Activated CD4-positive, alpha-beta T cell treated with anti-CD3 and anti-CD28 coated beads for 36 hours (primary cell): ENCODE results near the gene DOCK10. TPM values are rescaled to one million over a fixed set of nuclear protein-coding genes. Genes with fewer than 3 reads are reported as not detected.
A peak's percentile ranks its signal among the peaks of the same experiment; 100 is the strongest.

Experiments used
- ATAC-seq: fragments of 200-7000 bp; cut with Tn5 transposase; one replicate; pipeline ENCODE4 v1.10.0; 2021; ENCODE audit warnings: mild to moderate bottlenecking, moderate library complexity
- CTCF ChIA-PET: fragments of 350-600 bp; sonication (Branson Sonifier 250); formaldehyde crosslinking; loops from one replicate; lab custom pipeline; 2021; ENCODE audit warnings: antibody characterized with exemption; lab: Charles Lee
- POLR2A ChIA-PET: fragments of 350-600 bp; sonication (Branson Sonifier 250); formaldehyde crosslinking; loops from one replicate; lab custom pipeline; 2021; ENCODE audit warnings: antibody characterized with exemption, inconsistent platforms; lab: Charles Lee
- DNase-seq: peaks from one replicate; pipeline ENCODE4 v3.0.0-alpha.2; 2020
- H3K27ac Mint-ChIP-seq: one replicate; pipeline ENCODE4 v1.8.0; 2021; ENCODE audit warnings: mixed read lengths
- H3K27me3 Mint-ChIP-seq: one replicate; pipeline ENCODE4 v1.8.0; 2021; ENCODE audit warnings: mixed read lengths
- H3K36me3 Mint-ChIP-seq: one replicate; pipeline ENCODE4 v1.8.0; 2021; ENCODE audit warnings: low read depth, mixed read lengths
- H3K4me1 Mint-ChIP-seq: one replicate; pipeline ENCODE4 v1.8.0; 2021; ENCODE audit warnings: mixed read lengths
- H3K4me3 Mint-ChIP-seq: one replicate; pipeline ENCODE4 v1.8.0; 2021; ENCODE audit warnings: mild to moderate bottlenecking, moderate library complexity, mixed read lengths
- H3K9me3 Mint-ChIP-seq: one replicate; pipeline ENCODE4 v1.8.0; 2021; ENCODE audit warnings: low read depth, mixed read lengths
- intact Hi-C, 2 experiments: fragments of 100-400 bp; cut with DNase I in 1 of 2; cut with micrococcal nuclease in 1 of 2; formaldehyde crosslinking; loops; one replicate each; pipeline versions ENCODE4 v1.14.2 to v1.15.1; 2022 to 2024; cut with DNase I, micrococcal nuclease
- total RNA-seq, 2 experiments: library from RNA; stranded (reverse); gene quantifications; one replicate each; pipeline ENCODE4 v1.2.3, GENCODE V29; 2021

The DOCK10 gene
- total RNA-seq, 2 experiments from 2014 or later: 177 to 196 TPM

- peak overlapping the region; percentile 9 for H3K4me3 Mint-ChIP-seq
- H3K36me3 Mint-ChIP-seq: peaks cover 45% of the 10 kb centered on the region
- peak overlapping the region; percentile 80 for H3K27ac Mint-ChIP-seq
- peaks cover 84% of the 10 kb centered on the region for H3K4me1 Mint-ChIP-seq
- ATAC-seq (peak; percentile 62), DNase-seq (peak; percentile 58)
- intact Hi-C loops: loop anchor here (10.0 kb wide), 2 partner anchors 1005 to 1805 kb away; partner anchors contain the start of gene RHBDD1 (in 1 of the 2)
- H3K27me3 Mint-ChIP-seq: no peaks in the 10 kb centered on the region
- ChIA-PET POLR2A (no interaction called here), CTCF (interaction anchor here (1.0 to 1.2 kb wide), 2 partner anchors 11 to 28 kb away, joined by 4 read pairs; no protein-coding TSS in a partner anchor)
- H3K9me3 Mint-ChIP-seq: no peaks in the 10 kb centered on the region
These were observed 12.1 kb downstream of the DOCK10 start for GRCh38 chr2:225030203-225030602.

- Mint-ChIP-seq H3K4me1 (peaks cover 76% of the 10 kb centered on the region), H3K36me3 (peaks cover 31% of the 10 kb centered on the region), H3K27ac (peak overlapping the region; percentile 24), H3K27me3 (no peaks in the 10 kb centered on the region), H3K4me3 (no peak overlapping the region), H3K9me3 (no peaks in the 10 kb centered on the region)
- DNase-seq (no peak), ATAC-seq (no peak)
- CTCF ChIA-PET: interaction anchor here (0.6 to 1.5 kb wide), 2 partner anchors 12 to 62 kb away, joined by 6 to 7 read pairs; no protein-coding TSS in a partner anchor
- POLR2A ChIA-PET: no interaction called here
- intact Hi-C loops: no loop called here
These were observed 13.7 kb downstream of the DOCK10 start for GRCh38 chr2:225028572-225028971.

GRCh38 chr2:225027061-225027762 is 15.1 kb downstream of the DOCK10 start:
- Mint-ChIP-seq H3K27ac (peak overlapping the region; percentile 16), H3K9me3 (no peaks in the 10 kb centered on the region), H3K36me3 (peaks cover 30% of the 10 kb centered on the region), H3K4me3 (no peak overlapping the region), H3K27me3 (no peaks in the 10 kb centered on the region), H3K4me1 (peaks cover 76% of the 10 kb centered on the region)
- ChIA-PET POLR2A (no interaction called here), CTCF (interaction anchor here (0.7 to 1.5 kb wide), 3 partner anchors 10 to 25 kb away, joined by 3 to 6 read pairs (median 5); no protein-coding TSS in a partner anchor)
- ATAC-seq (peak; percentile 61), DNase-seq (peak; percentile 49)
- intact Hi-C loops: loop anchor here in 1 of 2 experiments (2.0 kb wide), 1 partner anchor 16 kb away; no protein-coding TSS in a partner anchor

GRCh38 chr2:225025917-225026571 is 16.2 kb downstream of the DOCK10 start:
- H3K4me3 Mint-ChIP-seq: no peak overlapping the region

GRCh38 chr2:225022188-225022587 is 20.1 kb downstream of the DOCK10 start:
- ChIA-PET POLR2A (interaction anchor here (0.8 kb wide), 1 partner anchor 19 kb away, joined by 3 read pairs; no protein-coding TSS in a partner anchor), CTCF (interaction anchor here (0.7 to 1.8 kb wide), 3 partner anchors 10 to 15 kb away, joined by 3 to 5 read pairs (median 3); no protein-coding TSS in a partner anchor)
- intact Hi-C loops: loop anchor here in 1 of 2 experiments (1.0 kb wide), 1 partner anchor 9 kb away; no protein-coding TSS in a partner anchor
- H3K27me3 Mint-ChIP-seq: no peaks in the 10 kb centered on the region
- H3K36me3 Mint-ChIP-seq: peaks cover 15% of the 10 kb centered on the region
- DNase-seq: no peak
- ATAC-seq: no peak
- H3K4me3 Mint-ChIP-seq: no peak overlapping the region
- no peaks in the 10 kb centered on the region for H3K9me3 Mint-ChIP-seq
- H3K4me1 Mint-ChIP-seq: peaks cover 81% of the 10 kb centered on the region
- H3K27ac Mint-ChIP-seq: peak overlapping the region; percentile 57

More at GRCh38 chr2:225025917-225026571, 16.2 kb downstream of the DOCK10 start:
- H3K27ac Mint-ChIP-seq: peak overlapping the region; percentile 16
- peaks cover 73% of the 10 kb centered on the region for H3K4me1 Mint-ChIP-seq
- POLR2A ChIA-PET: no interaction called here
- no peaks in the 10 kb centered on the region for H3K27me3 Mint-ChIP-seq
- intact Hi-C loops: loop anchor here in 1 of 2 experiments (2.0 kb wide), 1 partner anchor 15 kb away; no protein-coding TSS in a partner anchor
- CTCF ChIA-PET: interaction anchor here (0.5 to 1.5 kb wide), 9 partner anchors 9 to 463 kb away, joined by 3 to 6 read pairs (median 3); no protein-coding TSS in a partner anchor
- ATAC-seq (no peak), DNase-seq (no peak)
- H3K9me3 Mint-ChIP-seq: no peaks in the 10 kb centered on the region
- H3K36me3 Mint-ChIP-seq: peaks cover 23% of the 10 kb centered on the region

GRCh38 chr2:225020168-225020849 is 22.0 kb downstream of the DOCK10 start:
- H3K36me3 Mint-ChIP-seq: peaks cover 11% of the 10 kb centered on the region
- no peak overlapping the region for H3K4me3 Mint-ChIP-seq
- H3K27me3 Mint-ChIP-seq: no peaks in the 10 kb centered on the region
- H3K9me3 Mint-ChIP-seq: no peaks in the 10 kb centered on the region
- ATAC-seq (peak; percentile 89), DNase-seq (no peak)
- POLR2A ChIA-PET: no interaction called here
- H3K4me1 Mint-ChIP-seq: peaks cover 72% of the 10 kb centered on the region
- peak overlapping the region; percentile 34 for H3K27ac Mint-ChIP-seq
- intact Hi-C loops: no loop called here
- CTCF ChIA-PET: interaction anchor here (0.7 to 1.5 kb wide), 3 partner anchors 9 to 36 kb away, joined by 3 to 4 read pairs (median 3); no protein-coding TSS in a partner anchor

GRCh38 chr2:225019105-225019504 is 23.2 kb downstream of the DOCK10 start:
- POLR2A ChIA-PET: no interaction called here
- CTCF ChIA-PET: interaction anchor here (1.5 kb wide), 1 partner anchor 37 kb away, joined by 3 read pairs; no protein-coding TSS in a partner anchor
- peaks cover 74% of the 10 kb centered on the region for H3K4me1 Mint-ChIP-seq

GRCh38 chr2:225017713-225018112 is 24.6 kb downstream of the DOCK10 start:
- no peak for DNase-seq
- no peak overlapping the region for H3K4me3 Mint-ChIP-seq
- intact Hi-C loops: no loop called here
- H3K4me1 Mint-ChIP-seq: peaks cover 76% of the 10 kb centered on the region
- no peaks in the 10 kb centered on the region for H3K9me3 Mint-ChIP-seq
- ChIA-PET CTCF (interaction anchor here (1.9 kb wide), 1 partner anchor 9 kb away, joined by 6 read pairs; no protein-coding TSS in a partner anchor), POLR2A (no interaction called here)
- H3K36me3 Mint-ChIP-seq: peaks cover 6% of the 10 kb centered on the region
- no peak overlapping the region for H3K27ac Mint-ChIP-seq
- ATAC-seq: no peak
- H3K27me3 Mint-ChIP-seq: no peaks in the 10 kb centered on the region

More at GRCh38 chr2:225019105-225019504, 23.2 kb downstream of the DOCK10 start:
- Mint-ChIP-seq H3K4me3 (no peak overlapping the region), H3K9me3 (no peaks in the 10 kb centered on the region), H3K27ac (peak overlapping the region; percentile 47), H3K27me3 (no peaks in the 10 kb centered on the region), H3K36me3 (peaks cover 11% of the 10 kb centered on the region)
- DNase-seq (no peak), ATAC-seq (no peak)
- intact Hi-C loops: no loop called here

- H3K4me1 Mint-ChIP-seq: peaks cover 73% of the 10 kb centered on the region
These were observed 25.1 kb downstream of the DOCK10 start for GRCh38 chr2:225017098-225017685.

More at GRCh38 chr2:225017098-225017685, 25.1 kb downstream of the DOCK10 start:
- ATAC-seq (no peak), DNase-seq (no peak)
- H3K27me3 Mint-ChIP-seq: no peaks in the 10 kb centered on the region
- H3K4me3 Mint-ChIP-seq: no peak overlapping the region
- intact Hi-C loops: no loop called here
- H3K27ac Mint-ChIP-seq: peak overlapping the region; percentile 2
- no peaks in the 10 kb centered on the region for H3K9me3 Mint-ChIP-seq
- ChIA-PET CTCF (interaction anchor here (0.6 to 1.9 kb wide), 2 partner anchors 9 to 288 kb away, joined by 3 to 6 read pairs; no protein-coding TSS in a partner anchor), POLR2A (interaction anchor here (0.7 kb wide), 1 partner anchor 62 kb away, joined by 4 read pairs; no protein-coding TSS in a partner anchor)
- H3K36me3 Mint-ChIP-seq: peaks cover 6% of the 10 kb centered on the region
